Endothelial cell of umbilical vein (primary cell): Measurements from ENCODE around the gene ESRRA. TPM values are rescaled to one million over a fixed set of nuclear protein-coding genes. Genes with fewer than 3 reads are reported as not detected.

Experiments used
- BruUV-seq: library from RNA; stranded (reverse); fragments of 400-500 nt; replicated peaks from 2 replicates; lab custom pipeline; 2021; lab: Mats Ljungman, UMichigan
- CTCF ChIA-PET: fragments of 300-600, 350-600 bp; sonication (Branson Sonifier 250); formaldehyde crosslinking; loops from one replicate; lab custom pipeline; 2021; ENCODE audit warnings: antibody characterized with exemption, inconsistent platforms; lab: Charles Lee
- POLR2A ChIA-PET: fragments of 300-600, 350-600 bp; sonication (Branson Sonifier 250); formaldehyde crosslinking; loops from one replicate; lab custom pipeline; 2021; ENCODE audit warnings: antibody characterized with exemption, inconsistent platforms; lab: Charles Lee
- DNase-seq: peaks from one replicate; pipeline ENCODE4 v3.0.0-alpha.2; 2011; ENCODE audit warnings: low read depth, low spot score
- FAIRE-seq: peaks from 2 replicates; lab custom pipeline; 2011; peaks lifted over from hg19 to GRCh38; lab: Jason Lieb, UNC
- H2AFZ ChIP-seq: 2 replicates; pipeline ENCODE4 v1.6.0; 2012; ENCODE audit warnings: low read depth, low read length, control low read depth, inconsistent platforms
- H3K27ac ChIP-seq: 2 replicates; pipeline ENCODE4 v1.5.1; 2011; ENCODE audit warnings: low read depth, mild to moderate bottlenecking, control low read depth, low read length, moderate library complexity; ENCODE audit not compliant: insufficient read depth
- H3K27me3 ChIP-seq, 2 experiments: 2 replicates each; pipeline versions ENCODE4 v1.6.0 to v1.6.1; 2011; ENCODE audit warnings: low read length in 2 of 2, mixed read lengths in 1 of 2; ENCODE audit not compliant: control insufficient read depth in 2 of 2, insufficient read depth in 2 of 2
- H3K36me3 ChIP-seq, 2 experiments: 2 replicates in 1 of 2; 3 replicates in 1 of 2; pipeline ENCODE4 v1.5.1; 2011; ENCODE audit warnings: low read length in 2 of 2, mild to moderate bottlenecking in 1 of 2, moderate library complexity in 1 of 2; ENCODE audit not compliant: control insufficient read depth in 2 of 2, insufficient read depth in 2 of 2; ENCODE audit errors: extremely low read depth in 1 of 2
- H3K4me1 ChIP-seq: 3 replicates; pipeline ENCODE4 v1.5.1; 2011; ENCODE audit warnings: mild to moderate bottlenecking, low read length; ENCODE audit not compliant: control insufficient read depth, insufficient read depth; ENCODE audit errors: extremely low read depth
- H3K4me2 ChIP-seq: 2 replicates; pipeline ENCODE4 v1.6.1; 2011; ENCODE audit warnings: low read length, control low read depth, mixed read lengths; ENCODE audit not compliant: insufficient read depth
- H3K4me3 ChIP-seq, 3 experiments: fragments of 200-600 bp in 1 of 3; sonication (generic), shearing (Covaris generic) in 1 of 3; replicated peaks in 1 of 3; 2 replicates each; pipeline ENCODE4 v1.5.1; 2011 to 2016; ENCODE audit warnings: control low read depth in 3 of 3, low read length in 3 of 3, mild to moderate bottlenecking in 2 of 3, inconsistent platforms in 1 of 3, low read depth in 1 of 3, moderate library complexity in 1 of 3; ENCODE audit not compliant: insufficient read depth in 1 of 3
- H3K79me2 ChIP-seq: 2 replicates; pipeline ENCODE4 v1.6.0; 2012; ENCODE audit warnings: low read length, inconsistent platforms; ENCODE audit not compliant: control insufficient read depth, insufficient read depth
- H3K9ac ChIP-seq: replicated peaks from 2 replicates; pipeline ENCODE3; 2011; ENCODE audit warnings: low read length, control low read depth; ENCODE audit not compliant: insufficient read depth; ENCODE audit errors: extremely low read depth
- H3K9me1 ChIP-seq: replicated peaks from 3 replicates; pipeline ENCODE4 v1.6.0; 2011; ENCODE audit warnings: mild to moderate bottlenecking, low read length; ENCODE audit not compliant: control insufficient read depth, insufficient read depth; ENCODE audit errors: extremely low read depth
- H3K9me3 ChIP-seq: replicated peaks from 2 replicates; pipeline ENCODE4 v1.5.1; 2012; ENCODE audit warnings: low read length, inconsistent platforms; ENCODE audit not compliant: control insufficient read depth, insufficient read depth
- H4K20me1 ChIP-seq: replicated peaks from 2 replicates; pipeline ENCODE3; 2011; ENCODE audit warnings: mild to moderate bottlenecking, low read length; ENCODE audit not compliant: control insufficient read depth, insufficient read depth; ENCODE audit errors: extremely low read depth
- CTCF ChIP-seq, 2 donors: IDR thresholded peaks; 1 replicate in 1 of 2; 2 replicates in 1 of 2; pipeline ENCODE4 v1.5.1; 2011; ENCODE audit warnings: low read length in 2 of 2, mild to moderate bottlenecking in 2 of 2, moderate library complexity in 2 of 2, control low read depth in 1 of 2, inconsistent platforms in 1 of 2, low read depth in 1 of 2; ENCODE audit not compliant: insufficient read depth in 1 of 2; ENCODE audit errors: extremely low read depth in 1 of 2
- EZH2 ChIP-seq: IDR thresholded peaks from 2 replicates; pipeline ENCODE4 v1.6.1; 2012; ENCODE audit warnings: borderline replicate concordance, low read depth, mild to moderate bottlenecking, moderate library complexity, low read length, inconsistent platforms; ENCODE audit not compliant: severe bottlenecking
- FOS ChIP-seq: IDR thresholded peaks from 2 replicates; pipeline ENCODE4 v1.6.1; 2011; ENCODE audit warnings: mild to moderate bottlenecking, low read length, moderate library complexity, borderline replicate concordance; ENCODE audit not compliant: insufficient read depth
- GATA2 ChIP-seq: IDR thresholded peaks from 2 replicates; pipeline ENCODE4 v1.7.0; 2011; ENCODE audit warnings: low read depth, mild to moderate bottlenecking, moderate library complexity, mixed read lengths, low read length; ENCODE audit not compliant: insufficient read length, insufficient read depth
- JUN ChIP-seq: IDR thresholded peaks from 2 replicates; pipeline ENCODE4 v1.6.1; 2011; ENCODE audit warnings: borderline replicate concordance, low read depth; ENCODE audit not compliant: insufficient read length, insufficient read depth
- MAX ChIP-seq: IDR thresholded peaks from 2 replicates; pipeline ENCODE4 v1.6.1; 2011; ENCODE audit not compliant: insufficient read depth, insufficient read length
- MYC ChIP-seq: IDR thresholded peaks from one replicate; pipeline ENCODE4 v1.6.1; 2011; ENCODE audit warnings: mild to moderate bottlenecking, low read depth, low read length
- dilution Hi-C: fragments of 300-500 bp; cut with MboI; formaldehyde crosslinking; loops from one replicate; pipeline ENCODE4 v1.15.0; 2019; ENCODE audit warnings: low sequenced_read_pairs; ENCODE audit not compliant: extremely low pct_ligation_motif_present
- intact Hi-C: fragments of 100-400 bp; cut with micrococcal nuclease; formaldehyde crosslinking; loops from one replicate; pipeline ENCODE4 v1.10.0; 2022
- polyA plus RNA-seq, 4 experiments: library from polyadenylated mRNA; depleted of rRNA in 3 of 4; stranded (reverse) in 3 of 4; unstranded in 1 of 4; fragments of >200 nt; gene quantifications; 2 replicates each; pipeline versions ENCODE4 v1.2.1 to v1.2.3, GENCODE V29; 2011 to 2012; ENCODE audit warnings: missing spikeins in 1 of 4
- total RNA-seq: library from RNA; stranded (reverse); gene quantifications from 2 replicates; pipeline ENCODE4 v1.2.3, GENCODE V29; 2021

ESRRA gene
- total and polyA plus RNA-seq, 2 donors (not counting 3 experiments of a cell fraction or from before 2014, with no cell fraction given), result 17.2 to 37.4 TPM

GRCh38 chr11:64341429-64341828 lies 36.1 kb downstream of the ESRRA start:
- Histone ChIP-seq H3K27ac (no peak overlapping the region), H3K27me3 (no peaks in the 10 kb centered on the region), H3K4me1 (no peaks in the 10 kb centered on the region), H4K20me1 (no peaks in the 10 kb centered on the region), H2AFZ (no peak overlapping the region), H3K9me1 (no peaks in the 10 kb centered on the region), H3K36me3 (no peaks in the 10 kb centered on the region), H3K4me3 (no peak overlapping the region), H3K9ac (no peak overlapping the region), H3K4me2 (no peak overlapping the region), H3K9me3 (no peaks in the 10 kb centered on the region), H3K79me2 (no peaks in the 10 kb centered on the region)
- no peak for DNase-seq
- CTCF ChIA-PET, result interaction anchor here (1.3 to 7.0 kb wide), 4 partner anchors 10 to 24 kb away, joined by 5 to 107 read pairs (median 26); partner anchors contain the start of genes PRDX5 and TRMT112
- intact Hi-C loops (no loop called here), dilution Hi-C loops (no loop called here)
- no peak for TF ChIP-seq FOS
- TF ChIP-seq EZH2, result no peak
- no peak for TF ChIP-seq GATA2
- TF ChIP-seq CTCF (IDR thresholded peaks at IDR 0.05; ENCODE audit: extremely low read depth in 1 of 2, insufficient read depth in 1 of 2, low read depth in 1 of 2, low read length in 2 of 2), result no peak
- TF ChIP-seq MAX, result no peak
- no peak for TF ChIP-seq MYC
- no peak for TF ChIP-seq JUN
- POLR2A ChIA-PET, result interaction anchor here (0.6 kb wide), 1 partner anchor 31 kb away, joined by 5 read pairs; no protein-coding TSS in a partner anchor
- BruUV-seq, result no TSS peak
- FAIRE-seq, result no peak
